Right hindlimb (tissue), 1 donor: Measurements from ENCODE around the gene ARHGAP27.
"Not testable (repeated sequence)": the region's sequence is repeated elsewhere in the genome, so short reads cannot be mapped to it uniquely, and the experiment has no call there.

Experiments used
- DNase-seq: peaks from one replicate; pipeline ENCODE4 v3.0.0-alpha.2; 2018

ARHGAP27 gene

DNA sequence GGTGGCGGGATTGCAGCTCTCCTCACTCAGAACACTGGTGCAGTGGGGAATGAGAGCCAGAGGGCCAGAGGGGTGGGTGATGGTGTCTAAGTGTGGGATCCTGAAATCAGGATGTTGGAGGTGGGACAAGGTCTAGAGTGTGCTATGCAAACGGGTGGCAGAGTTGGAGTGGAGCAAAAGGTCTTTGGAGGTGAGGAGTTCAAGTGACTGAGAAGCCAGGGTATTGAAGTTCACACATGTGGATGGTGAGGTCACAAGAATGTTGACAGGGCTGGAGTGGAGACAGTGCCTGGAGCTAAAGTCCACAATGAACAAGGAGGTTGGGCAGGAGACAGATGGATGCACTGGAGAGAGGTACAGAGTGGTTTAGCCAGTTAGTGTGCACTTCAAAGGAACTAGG lies 77.6 kb downstream of the ARHGAP27 start:
- DNase-seq = no peak

DNA sequence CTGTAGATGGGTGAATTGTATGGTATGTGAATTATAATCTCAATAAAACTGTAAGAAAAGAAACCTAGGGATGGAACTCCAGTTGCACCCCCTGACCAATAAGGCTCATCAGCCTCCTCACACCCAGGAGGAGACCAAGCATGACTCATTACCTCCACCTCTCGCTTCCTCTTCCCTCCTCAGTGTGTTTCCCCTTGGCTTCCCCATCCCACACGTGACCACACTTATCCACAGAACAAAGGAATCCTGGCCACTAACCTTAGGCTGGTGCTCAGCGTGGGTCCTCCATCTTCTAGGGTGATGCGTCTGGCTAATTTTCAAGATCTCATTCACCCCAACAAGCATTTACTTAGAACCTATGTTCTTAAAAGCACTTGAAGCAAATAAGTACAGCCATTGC lies 79.6 kb downstream of the ARHGAP27 start:
- DNase-seq = no peak

GRCh38 chr17:45351831-45352230 lies 80.8 kb downstream of the ARHGAP27 start:
- no peak for DNase-seq

- DNase-seq = no peak
Observed at GRCh38 chr17:45347444-45347843, 85.2 kb downstream of the ARHGAP27 start.

- DNase-seq = peak; percentile 42
Observed at GRCh38 chr17:45346216-45347015, 86.3 kb downstream of the ARHGAP27 start.

DNA sequence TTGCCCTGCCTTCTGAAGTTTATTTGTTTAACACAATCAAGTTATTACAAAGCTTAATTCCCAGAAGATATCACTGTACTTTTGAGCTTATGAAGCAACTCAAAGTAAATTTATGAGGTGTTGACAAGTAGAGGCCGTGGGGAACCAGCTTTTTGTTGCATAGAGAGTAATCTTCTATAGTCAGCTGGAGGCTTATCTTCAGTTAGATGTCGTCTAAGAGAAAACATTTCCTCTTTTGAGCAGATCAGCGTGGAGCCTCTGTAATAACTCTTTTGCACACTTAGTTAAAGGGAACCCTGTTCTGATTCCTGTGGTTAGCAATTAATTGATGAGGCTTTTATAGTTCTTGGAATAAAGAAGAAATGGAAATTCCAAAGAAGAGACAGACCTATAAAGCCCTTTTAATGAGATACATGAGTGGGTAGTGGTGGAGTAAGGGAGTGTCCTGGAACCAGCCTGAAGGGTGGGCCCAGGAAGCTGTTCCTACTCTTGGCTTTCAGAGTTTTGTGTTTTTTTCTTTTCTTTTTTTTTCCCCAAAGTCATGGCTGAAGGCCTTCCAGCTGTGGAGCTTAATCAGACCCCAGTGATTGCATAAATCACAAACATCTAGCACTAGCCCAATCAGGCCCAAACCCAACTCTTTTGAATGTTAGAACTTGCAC lies 87.0 kb downstream of the ARHGAP27 start:
- DNase-seq = peak; percentile 52

GRCh38 chr17:45345246-45345553 lies 87.5 kb downstream of the ARHGAP27 start:
- no peak for DNase-seq

DNA sequence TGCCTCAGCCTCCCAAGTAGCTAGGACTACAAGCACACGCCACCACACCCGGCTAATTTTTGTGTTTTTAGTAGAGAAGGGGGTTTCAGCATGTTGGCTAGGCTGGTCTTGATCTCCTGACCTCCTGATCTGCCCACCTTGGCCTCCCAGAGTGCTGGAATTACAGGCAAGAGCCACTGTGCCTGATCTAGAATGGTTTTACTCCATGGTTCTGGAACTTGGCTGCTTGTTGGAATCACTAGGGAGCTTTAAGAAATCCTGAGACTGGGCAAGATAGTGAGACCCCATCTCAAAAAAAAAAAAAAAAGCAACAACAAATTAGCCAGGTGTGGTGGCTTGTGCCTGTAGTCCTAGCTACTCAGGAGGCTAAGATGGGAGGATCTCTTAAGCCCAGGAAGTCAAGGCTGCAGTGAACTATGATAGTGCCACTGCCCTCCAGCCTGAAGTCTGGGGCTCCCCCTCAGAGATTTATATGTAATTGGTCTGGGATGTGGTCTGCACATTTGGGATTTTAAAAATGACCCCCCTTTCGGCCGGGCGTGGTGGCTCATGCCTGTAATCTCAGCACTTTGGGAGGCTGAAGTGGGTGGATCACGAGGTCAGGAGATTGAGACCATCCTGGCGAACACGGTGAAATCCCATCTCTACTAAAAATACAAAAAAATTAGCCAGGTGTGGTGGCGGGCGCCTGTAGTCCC lies 88.6 kb downstream of the ARHGAP27 start:
- not testable (repeated sequence) for DNase-seq
